ENCODE data around the gene CDR2.

GRCh38 chr16:22348291-22348690 is 26.1 kb downstream of the CDR2 start:
- TF ChIP-seq EZH2 (IDR thresholded peaks at IDR 0.05) (no peak), POLR2AphosphoS5 (IDR thresholded peaks at IDR 0.05; ENCODE audit: borderline replicate concordance, low read depth, low read length) (no peak), FOXP2 (optimal IDR thresholded peaks at IDR 0.05; ENCODE audit: control extremely low read depth, extremely low read length, insufficient read depth) (no peak)

Data from SK-N-MC (cell line).